Lung (tissue), 12 donors: ENCODE measurements around the gene NRG3. TPM values are rescaled to one million over a fixed set of nuclear protein-coding genes. Genes with fewer than 3 reads are reported as not detected.

Experiments used
- ATAC-seq: fragments of 200-7000 bp; cut with Tn5 transposase; one replicate; pipeline ENCODE4 v1.9.1; 2020; ENCODE audit warnings: moderate number of reproducible peaks; ENCODE audit not compliant: insufficient read depth, low FRiP score
- DNase-seq, 3 donors: peaks; one replicate each; pipeline ENCODE4 v3.0.0-alpha.2; 2013 to 2017
- H3K27ac ChIP-seq, 2 donors: one replicate each; pipeline ENCODE4 v1.5.1; 2013; ENCODE audit warnings: mild to moderate bottlenecking in 2 of 2, moderate library complexity in 2 of 2, control low read depth in 1 of 2, inconsistent platforms in 1 of 2, low read depth in 1 of 2, low read length in 1 of 2
- H3K27me3 ChIP-seq, 3 donors: one replicate each; pipeline ENCODE4 v1.5.1; 2013; ENCODE audit warnings: low read length in 2 of 3; ENCODE audit not compliant: control insufficient read depth in 3 of 3, insufficient read depth in 3 of 3
- H3K36me3 ChIP-seq, 4 donors: one replicate each; pipeline ENCODE4 v1.5.1; 2013; ENCODE audit warnings: low read length in 4 of 4, mild to moderate bottlenecking in 1 of 4, moderate library complexity in 1 of 4; ENCODE audit not compliant: control insufficient read depth in 4 of 4, insufficient read depth in 4 of 4
- H3K4me1 ChIP-seq, 5 donors: one replicate each; pipeline ENCODE4 v1.5.1; 2013; ENCODE audit warnings: low read length in 5 of 5, mild to moderate bottlenecking in 2 of 5, moderate library complexity in 1 of 5; ENCODE audit not compliant: control insufficient read depth in 5 of 5, insufficient read depth in 5 of 5
- H3K4me3 ChIP-seq: one replicate; pipeline ENCODE4 v1.5.1; 2013; ENCODE audit warnings: mild to moderate bottlenecking, control low read depth, moderate library complexity
- H3K9ac ChIP-seq, 2 donors: one replicate each; pipeline ENCODE4 v1.5.1; 2013; ENCODE audit warnings: low read length in 2 of 2, control low read depth in 1 of 2; ENCODE audit not compliant: insufficient read depth in 1 of 2
- H3K9me3 ChIP-seq, 4 donors: one replicate each; pipeline ENCODE4 v1.5.1; 2013; ENCODE audit warnings: low read length in 3 of 4, mild to moderate bottlenecking in 1 of 4, moderate library complexity in 1 of 4; ENCODE audit not compliant: control insufficient read depth in 4 of 4, insufficient read depth in 3 of 4
- WGBS, 2 donors: extraction: QIAGEN DNeasy Blood & Tissue Kit; methylation state at CpG; one replicate each; pipeline ENCODE4 v1.1.7; 2013; 5-methylcytosine and 5-hydroxymethylcytosine counted together
- polyA plus RNA-seq, 2 donors: library from polyadenylated mRNA; stranded (reverse); fragments of 200-250 nt; gene quantifications; one replicate each; pipeline ENCODE4 v1.2.1, GENCODE V29; 2013
- total RNA-seq, 2 donors: library from RNA; depleted of rRNA in 1 of 2; stranded (reverse); fragments of >200 nt in 1 of 2; gene quantifications; one replicate each; pipeline ENCODE4 v1.2.1, GENCODE V29; 2014 to 2021
- TF ChIP-seq, protein P1 (sequence below): IDR thresholded peaks from 2 replicates; pipeline ENCODE4 v1.5.1; 2012; ENCODE audit warnings: mild to moderate bottlenecking; ENCODE audit errors: control extremely low read depth, extremely low read depth
- donor health status: control.
- donor health status: control.
- donor health status: Bipolar disorder and iron deficiency.
- donor health status: healthy.
- donor health status: DM: yes; HTN: yes; CAD: no.

The NRG3 gene
- total and polyA plus RNA-seq, 4 donors, result 0.49 to 2.0 (median 0.84) TPM

DNA sequence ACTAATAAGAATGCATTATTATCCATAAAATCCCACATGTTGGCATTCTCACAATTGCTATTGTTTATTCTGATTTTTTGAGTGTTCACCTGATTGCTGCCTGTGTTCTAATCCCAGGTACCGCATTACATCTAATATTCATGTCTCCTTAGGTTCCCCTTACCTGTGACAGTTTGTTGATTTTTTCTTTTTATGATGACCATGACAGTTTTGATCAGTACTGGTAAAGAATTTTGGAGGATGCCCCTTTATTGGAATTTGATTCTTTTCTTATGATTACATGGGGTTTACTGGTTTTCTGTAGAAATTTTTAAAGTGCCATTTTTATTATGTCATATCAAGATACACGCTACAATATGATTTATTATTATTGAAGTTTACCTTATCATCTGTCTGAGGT is 1091.1 kb downstream of the NRG3 start:
- 89 to 97% methylated on average over 2 of the region's 2 CpGs for WGBS, 2 donors
- DNase-seq, result no peak
- H3K9ac ChIP-seq, result no peak overlapping the region
- no peak overlapping the region for H3K4me3 ChIP-seq
- no peaks in the 10 kb centered on the region for H3K36me3 ChIP-seq
- H3K27ac ChIP-seq, result no peak overlapping the region
- H3K27me3 ChIP-seq, result no peaks in the 10 kb centered on the region
- no peaks in the 10 kb centered on the region for H3K9me3 ChIP-seq
- no peak for ATAC-seq
- peaks cover 0 to 4% (median 0%) of the 10 kb centered on the region in 5 donors for H3K4me1 ChIP-seq
- TF ChIP-seq, protein P1, sequence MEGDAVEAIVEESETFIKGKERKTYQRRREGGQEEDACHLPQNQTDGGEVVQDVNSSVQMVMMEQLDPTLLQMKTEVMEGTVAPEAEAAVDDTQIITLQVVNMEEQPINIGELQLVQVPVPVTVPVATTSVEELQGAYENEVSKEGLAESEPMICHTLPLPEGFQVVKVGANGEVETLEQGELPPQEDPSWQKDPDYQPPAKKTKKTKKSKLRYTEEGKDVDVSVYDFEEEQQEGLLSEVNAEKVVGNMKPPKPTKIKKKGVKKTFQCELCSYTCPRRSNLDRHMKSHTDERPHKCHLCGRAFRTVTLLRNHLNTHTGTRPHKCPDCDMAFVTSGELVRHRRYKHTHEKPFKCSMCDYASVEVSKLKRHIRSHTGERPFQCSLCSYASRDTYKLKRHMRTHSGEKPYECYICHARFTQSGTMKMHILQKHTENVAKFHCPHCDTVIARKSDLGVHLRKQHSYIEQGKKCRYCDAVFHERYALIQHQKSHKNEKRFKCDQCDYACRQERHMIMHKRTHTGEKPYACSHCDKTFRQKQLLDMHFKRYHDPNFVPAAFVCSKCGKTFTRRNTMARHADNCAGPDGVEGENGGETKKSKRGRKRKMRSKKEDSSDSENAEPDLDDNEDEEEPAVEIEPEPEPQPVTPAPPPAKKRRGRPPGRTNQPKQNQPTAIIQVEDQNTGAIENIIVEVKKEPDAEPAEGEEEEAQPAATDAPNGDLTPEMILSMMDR, result no peak

DNA sequence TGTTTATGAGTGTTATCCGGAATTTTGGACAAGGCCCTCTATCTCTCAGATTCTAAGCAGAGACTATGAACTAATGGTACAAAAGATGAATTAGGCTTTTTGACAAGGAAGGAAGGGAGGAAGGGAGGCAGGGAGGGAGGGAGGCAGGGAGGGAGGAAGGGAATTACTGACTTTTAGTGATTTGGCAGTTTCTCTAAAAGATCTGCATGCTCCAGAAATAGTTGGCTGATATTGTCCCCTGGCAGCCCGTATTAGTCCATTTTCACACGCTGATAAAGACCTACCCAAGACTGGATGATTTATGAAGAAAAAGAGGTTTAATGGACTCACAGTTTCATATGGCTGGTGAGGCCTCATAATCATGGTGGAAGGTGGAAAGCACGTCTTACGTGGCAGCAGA is 1093.5 kb downstream of the NRG3 start:
- WGBS, 2 donors, result 65 to 82% methylated on average over 5 of the region's 5 CpGs

DNA sequence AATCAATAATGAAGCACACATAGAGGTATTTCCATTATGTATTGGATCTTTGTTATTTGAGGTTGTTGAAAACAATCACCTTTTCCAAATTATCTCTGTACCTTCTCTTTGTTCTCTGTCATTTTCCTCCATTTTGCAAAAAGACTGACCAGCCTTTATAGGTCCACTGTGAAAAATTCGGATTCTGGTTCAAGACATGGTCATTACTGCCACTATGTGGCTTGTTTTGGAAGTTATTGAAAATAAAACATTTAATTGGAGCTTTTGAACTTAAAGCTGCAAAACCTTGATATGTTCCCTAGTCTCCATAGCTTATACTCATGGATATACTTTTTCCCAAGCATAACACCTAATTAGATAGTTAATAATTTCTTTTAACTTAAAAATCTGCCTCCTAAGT is 1094.4 kb downstream of the NRG3 start:
- Histone ChIP-seq H3K27me3 (no peaks in the 10 kb centered on the region), H3K27ac (no peak overlapping the region), H3K36me3 (no peaks in the 10 kb centered on the region), H3K4me1 (peaks cover 0 to 4% (median 0%) of the 10 kb centered on the region in 5 donors), H3K9ac (no peak overlapping the region), H3K4me3 (no peak overlapping the region), H3K9me3 (no peaks in the 10 kb centered on the region)
- ATAC-seq, result no peak
- WGBS, 2 donors, result 54 to 68% methylated on average over 1 of the region's 1 CpG
- TF ChIP-seq, protein P1, result no peak
- peak in 2 of 3 donors; percentile 20 to 32 for DNase-seq

More for the DNA sequence above, 1093.5 kb downstream of the NRG3 start:
- no peaks in the 10 kb centered on the region for H3K9me3 ChIP-seq
- no peak overlapping the region for H3K9ac ChIP-seq
- H3K4me3 ChIP-seq, result no peak overlapping the region
- H3K36me3 ChIP-seq, result no peaks in the 10 kb centered on the region
- TF ChIP-seq, protein P1, result no peak
- ATAC-seq (no peak), DNase-seq (peak in 2 of 3 donors; percentile 36 to 52)
- no peak overlapping the region for H3K27ac ChIP-seq
- H3K27me3 ChIP-seq, result no peaks in the 10 kb centered on the region
- H3K4me1 ChIP-seq, result peaks cover 0 to 4% (median 0%) of the 10 kb centered on the region in 5 donors

DNA sequence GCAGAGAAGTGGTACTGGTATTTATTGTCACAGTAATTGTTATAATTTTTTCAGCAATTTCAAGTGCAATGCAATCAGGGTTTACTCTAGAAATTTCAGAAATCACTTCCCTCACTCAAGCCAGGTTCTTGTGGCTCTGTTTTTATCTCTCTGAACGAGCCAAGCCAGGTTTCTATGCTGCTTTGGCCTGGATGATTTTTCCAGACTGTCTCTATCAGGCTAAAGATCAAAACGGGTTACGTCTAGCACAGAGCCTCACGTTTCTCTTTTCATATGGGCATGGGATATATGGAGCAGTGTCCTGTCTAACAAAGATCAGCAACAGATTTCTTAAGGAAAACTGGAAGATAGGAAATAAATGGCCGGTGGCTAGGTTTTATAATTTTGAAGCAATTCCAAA is 1105.3 kb downstream of the NRG3 start:
- no peak for ATAC-seq
- TF ChIP-seq, protein P1, result no peak
- WGBS, 2 donors, result 71 to 78% methylated on average over 5 of the region's 5 CpGs
- DNase-seq, result peak in 1 of 3 donors; percentile 12
- Histone ChIP-seq H3K36me3 (no peaks in the 10 kb centered on the region), H3K9ac (no peak overlapping the region), H3K9me3 (no peaks in the 10 kb centered on the region), H3K27ac (no peak overlapping the region), H3K4me1 (peaks cover 0 to 8% (median 0%) of the 10 kb centered on the region in 5 donors), H3K4me3 (no peak overlapping the region), H3K27me3 (no peaks in the 10 kb centered on the region)
